Measurements from ENCODE around the gene SCARB1.

SCARB1 gene

DNA sequence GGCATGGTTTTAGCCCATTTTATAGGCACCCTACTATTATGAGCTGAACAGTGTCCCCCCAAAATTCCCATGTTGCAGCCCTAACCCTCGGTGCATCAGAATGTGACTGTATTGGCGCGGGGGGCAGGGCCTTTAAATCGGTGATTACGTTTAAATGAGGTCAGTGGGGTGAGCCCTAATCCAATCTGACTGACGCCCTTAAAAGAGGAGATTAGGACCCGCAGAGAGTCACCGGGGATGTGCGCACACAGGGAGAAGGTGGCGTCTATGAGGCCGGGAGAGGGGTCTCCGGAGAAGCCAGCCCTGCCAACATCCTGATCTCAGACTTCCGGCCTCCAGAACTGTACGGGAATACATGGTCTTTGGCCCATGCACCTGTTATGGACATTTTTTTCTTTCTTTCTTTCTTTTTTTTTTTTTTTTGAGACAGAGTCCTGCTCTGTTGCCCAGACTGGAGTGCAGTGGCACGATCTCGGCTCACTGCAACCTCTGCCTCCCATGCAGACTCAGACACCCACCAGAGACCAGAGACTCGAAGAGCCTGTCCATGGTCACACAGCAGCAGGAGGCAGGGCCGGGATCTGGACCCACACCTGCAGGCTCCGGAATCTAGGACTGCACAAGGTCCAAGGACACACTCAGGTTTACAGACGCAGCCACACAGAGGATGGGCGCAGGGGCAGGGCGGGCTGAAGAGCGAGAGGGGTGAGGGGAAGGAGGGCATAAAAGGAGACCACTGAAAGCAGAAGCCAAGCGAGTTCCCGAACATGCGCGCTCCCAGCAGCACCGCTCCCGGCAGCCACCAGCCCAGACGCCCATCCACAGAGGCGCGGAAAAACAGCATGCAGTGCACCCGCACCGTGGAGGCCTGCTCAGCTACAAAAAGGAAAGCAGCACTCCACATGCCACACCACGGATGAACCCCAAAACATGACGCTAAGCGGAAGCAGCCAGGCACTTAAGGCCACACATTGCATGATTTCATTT lies 19.0 kb downstream of the SCARB1 start:
- H3K36me3 ChIP-seq (ENCODE audit: insufficient read depth, low read length), result peaks cover 3% of the 10 kb centered on the region; the same call in 1 of the 2 replicates
- no peak for DNase-seq (ENCODE audit: low read depth, low spot score)
- H3K9me3 ChIP-seq (ENCODE audit: low read depth, low read length), result no peaks in the 10 kb centered on the region
- H3K27ac ChIP-seq, result no peak overlapping the region
- no peak for TF ChIP-seq FOXP2 (optimal IDR thresholded peaks at IDR 0.05; ENCODE audit: control extremely low read depth, extremely low read length, insufficient read depth)
- no peak for TF ChIP-seq EZH2 (IDR thresholded peaks at IDR 0.05)
- no peak for TF ChIP-seq POLR2AphosphoS5 (IDR thresholded peaks at IDR 0.05; ENCODE audit: borderline replicate concordance, low read depth, low read length)
- H3K9ac ChIP-seq (ENCODE audit: insufficient read length), result no peak overlapping the region
- H3K4me3 ChIP-seq, result no peak overlapping the region

GRCh38 chr12:124842800-124843510 lies 20.7 kb downstream of the SCARB1 start:
- DNase-seq (ENCODE audit: low read depth, low spot score), result no peak
- no peak overlapping the region for H3K4me3 ChIP-seq
- no peak for TF ChIP-seq FOXP2 (optimal IDR thresholded peaks at IDR 0.05; ENCODE audit: control extremely low read depth, extremely low read length, insufficient read depth)
- no peak for TF ChIP-seq EZH2 (IDR thresholded peaks at IDR 0.05)
- TF ChIP-seq POLR2AphosphoS5 (IDR thresholded peaks at IDR 0.05; ENCODE audit: borderline replicate concordance, low read depth, low read length), result no peak
- H3K36me3 ChIP-seq (ENCODE audit: insufficient read depth, low read length), result no peaks in the 10 kb centered on the region
- no peak overlapping the region for H3K27ac ChIP-seq
- H3K9me3 ChIP-seq (ENCODE audit: low read depth, low read length), result no peaks in the 10 kb centered on the region
- H3K9ac ChIP-seq (ENCODE audit: insufficient read length), result no peak overlapping the region

GRCh38 chr12:124842073-124842749 lies 21.5 kb downstream of the SCARB1 start:
- H3K9me3 ChIP-seq (ENCODE audit: low read depth, low read length), result no peaks in the 10 kb centered on the region
- DNase-seq (ENCODE audit: low read depth, low spot score), result no peak
- no peak overlapping the region for H3K27ac ChIP-seq
- H3K9ac ChIP-seq (ENCODE audit: insufficient read length), result no peak overlapping the region
- no peaks in the 10 kb centered on the region for H3K36me3 ChIP-seq (ENCODE audit: insufficient read depth, low read length)
- TF ChIP-seq EZH2 (IDR thresholded peaks at IDR 0.05) (no peak), FOXP2 (optimal IDR thresholded peaks at IDR 0.05; ENCODE audit: control extremely low read depth, extremely low read length, insufficient read depth) (no peak), POLR2AphosphoS5 (IDR thresholded peaks at IDR 0.05; ENCODE audit: borderline replicate concordance, low read depth, low read length) (no peak)
- no peak overlapping the region for H3K4me3 ChIP-seq

- no peak for DNase-seq (ENCODE audit: low read depth, low spot score)
- no peak for TF ChIP-seq EZH2 (IDR thresholded peaks at IDR 0.05)
- no peak for TF ChIP-seq POLR2AphosphoS5 (IDR thresholded peaks at IDR 0.05; ENCODE audit: borderline replicate concordance, low read depth, low read length)
- TF ChIP-seq FOXP2 (optimal IDR thresholded peaks at IDR 0.05; ENCODE audit: control extremely low read depth, extremely low read length, insufficient read depth), result no peak
- Histone ChIP-seq H3K9me3 (ENCODE audit: low read depth, low read length) (no peaks in the 10 kb centered on the region), H3K9ac (ENCODE audit: insufficient read length) (no peak overlapping the region), H3K27ac (no peak overlapping the region), H3K36me3 (ENCODE audit: insufficient read depth, low read length) (no peaks in the 10 kb centered on the region), H3K4me3 (no peak overlapping the region)
Observed at GRCh38 chr12:124841558-124841945, 22.1 kb downstream of the SCARB1 start.

DNA sequence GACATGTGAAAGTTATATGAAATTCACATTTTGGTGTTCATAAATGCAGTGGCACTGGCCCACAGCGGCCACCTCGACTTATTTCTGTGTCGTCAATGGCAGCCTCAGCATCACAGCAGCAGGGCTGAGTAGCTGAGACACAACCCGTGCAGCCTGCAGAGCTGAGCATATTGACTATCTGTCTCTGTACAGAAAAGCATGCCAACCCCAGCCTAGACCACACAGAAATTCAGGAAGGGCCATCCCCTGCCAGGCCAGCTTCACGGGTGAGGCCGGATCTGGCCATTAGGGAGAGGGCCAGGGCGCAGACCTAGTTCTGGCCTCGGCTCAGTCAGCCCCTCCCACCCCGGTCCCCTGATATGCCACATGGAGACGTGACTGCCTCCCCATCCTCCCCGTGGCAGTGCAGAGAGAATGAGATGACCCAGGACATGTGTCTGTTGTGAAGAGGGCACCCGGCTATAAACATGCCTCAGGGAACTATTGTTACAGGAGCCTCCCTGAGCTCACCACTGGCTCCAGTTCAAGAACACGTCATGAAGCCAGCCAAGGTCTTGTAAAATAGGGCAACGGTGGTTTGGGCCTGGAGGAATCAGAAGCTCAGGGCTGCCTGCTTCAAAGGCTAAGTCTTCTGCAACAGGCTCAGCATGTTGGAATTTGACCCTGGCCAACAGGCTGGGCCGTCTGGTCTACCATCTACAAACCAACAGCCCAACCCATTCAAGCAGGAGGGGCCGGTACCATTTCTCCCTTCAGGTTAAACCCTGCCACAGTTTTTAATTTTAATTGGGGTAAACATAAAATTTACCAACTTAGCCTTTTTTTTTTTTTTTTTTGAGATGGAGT lies 25.5 kb downstream of the SCARB1 start:
- Histone ChIP-seq H3K9ac (ENCODE audit: insufficient read length) (no peak overlapping the region), H3K4me3 (no peak overlapping the region), H3K27ac (no peak overlapping the region), H3K9me3 (ENCODE audit: low read depth, low read length) (no peaks in the 10 kb centered on the region), H3K36me3 (ENCODE audit: insufficient read depth, low read length) (no peaks in the 10 kb centered on the region)
- TF ChIP-seq FOXP2 (optimal IDR thresholded peaks at IDR 0.05; ENCODE audit: control extremely low read depth, extremely low read length, insufficient read depth) (no peak), POLR2AphosphoS5 (IDR thresholded peaks at IDR 0.05; ENCODE audit: borderline replicate concordance, low read depth, low read length) (no peak), EZH2 (IDR thresholded peaks at IDR 0.05) (no peak)
- no peak for DNase-seq (ENCODE audit: low read depth, low spot score)

DNA sequence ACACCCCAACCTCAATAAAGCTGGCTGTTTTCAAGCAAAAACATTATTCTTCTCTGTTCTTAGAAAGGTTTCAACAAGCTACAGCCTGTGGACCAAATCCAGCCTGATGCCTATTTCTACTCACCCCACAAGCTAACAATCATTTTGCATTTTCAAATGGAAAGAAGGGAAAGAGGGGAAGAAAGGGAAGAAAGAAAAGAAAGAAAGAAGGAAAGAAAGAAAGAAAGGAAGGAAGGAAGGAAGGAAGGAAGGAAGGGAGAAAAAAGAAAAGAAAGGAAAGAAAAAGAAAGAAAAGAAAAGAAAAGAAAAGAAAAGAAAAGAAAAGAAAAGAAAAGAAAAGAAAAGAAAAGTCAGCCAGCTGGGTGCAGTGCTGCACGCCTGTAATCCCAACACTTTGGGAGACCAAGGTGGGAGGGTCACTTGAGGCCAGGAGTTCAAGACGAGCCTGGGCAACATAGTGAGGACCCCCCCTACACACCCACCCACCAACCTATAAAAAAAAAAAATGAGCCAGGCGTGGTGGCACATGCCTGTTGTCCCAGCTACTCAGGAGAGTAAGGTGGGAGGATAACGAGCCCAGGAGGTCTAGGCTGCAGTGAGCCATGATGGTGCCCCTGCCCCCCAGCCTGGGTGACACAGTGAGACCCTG lies 26.3 kb downstream of the SCARB1 start:
- H3K36me3 ChIP-seq (ENCODE audit: insufficient read depth, low read length), result no peaks in the 10 kb centered on the region
- H3K9ac ChIP-seq (ENCODE audit: insufficient read length), result no peak overlapping the region
- H3K4me3 ChIP-seq, result no peak overlapping the region
- DNase-seq (ENCODE audit: low read depth, low spot score), result no peak
- no peak overlapping the region for H3K27ac ChIP-seq
- TF ChIP-seq FOXP2 (optimal IDR thresholded peaks at IDR 0.05; ENCODE audit: control extremely low read depth, extremely low read length, insufficient read depth), result no peak
- TF ChIP-seq EZH2 (IDR thresholded peaks at IDR 0.05), result no peak
- no peak for TF ChIP-seq POLR2AphosphoS5 (IDR thresholded peaks at IDR 0.05; ENCODE audit: borderline replicate concordance, low read depth, low read length)
- no peaks in the 10 kb centered on the region for H3K9me3 ChIP-seq (ENCODE audit: low read depth, low read length)

GRCh38 chr12:124836759-124837158 lies 26.9 kb downstream of the SCARB1 start:
- TF ChIP-seq EZH2 (IDR thresholded peaks at IDR 0.05) (no peak), FOXP2 (optimal IDR thresholded peaks at IDR 0.05; ENCODE audit: control extremely low read depth, extremely low read length, insufficient read depth) (no peak), POLR2AphosphoS5 (IDR thresholded peaks at IDR 0.05; ENCODE audit: borderline replicate concordance, low read depth, low read length) (no peak)
- H3K9me3 ChIP-seq (ENCODE audit: low read depth, low read length), result no peaks in the 10 kb centered on the region
- no peak overlapping the region for H3K4me3 ChIP-seq
- no peak for DNase-seq (ENCODE audit: low read depth, low spot score)
- no peak overlapping the region for H3K27ac ChIP-seq
- H3K9ac ChIP-seq (ENCODE audit: insufficient read length), result no peak overlapping the region
- H3K36me3 ChIP-seq (ENCODE audit: insufficient read depth, low read length), result peaks cover 3% of the 10 kb centered on the region; the same call in 1 of the 2 replicates

All from SK-N-MC (cell line).